Stimulated activated CD8-positive, alpha-beta memory T cell treated with anti-CD3 and anti-CD28 coated beads, Interleukin-7, amount 100 ng/mL, for 24 hours (primary cell): ENCODE data around the gene FAM20A.

Source experiments
- DNase-seq: peaks from one replicate; pipeline ENCODE4 v3.0.0-alpha.2; 2020; ENCODE audit warnings: low read depth

Gene FAM20A

DNA sequence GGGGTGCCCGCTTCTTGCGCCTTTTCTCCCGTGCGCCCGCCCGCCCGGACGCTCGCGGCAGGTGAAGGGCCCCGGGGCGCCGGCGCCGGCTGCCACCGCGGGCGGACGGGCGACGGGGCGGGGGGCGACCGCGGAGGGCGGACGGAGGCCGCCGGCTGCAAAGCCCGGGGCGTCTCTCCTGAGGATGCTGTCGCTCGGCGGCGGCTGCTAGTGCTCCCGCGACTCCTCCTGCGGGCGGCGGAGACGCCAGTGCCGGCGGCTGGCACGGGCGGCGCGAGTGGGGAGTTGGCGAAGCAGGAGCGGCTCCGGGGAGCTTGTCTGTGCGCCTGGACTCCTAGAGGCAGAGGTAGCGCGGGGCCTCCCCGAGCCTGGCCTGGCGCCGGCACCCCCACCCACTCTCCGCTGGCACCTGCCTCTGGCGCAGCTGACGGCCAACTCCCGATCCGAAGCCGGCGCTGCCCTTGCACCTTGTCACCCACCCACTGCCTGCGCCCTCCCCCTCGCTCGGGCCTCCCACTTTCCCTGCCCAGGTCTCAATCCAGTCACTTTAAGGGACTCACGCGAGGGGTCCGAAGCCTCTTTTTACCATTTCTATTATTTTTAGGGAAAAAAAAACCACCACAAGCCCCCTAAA is at the start of gene FAM20A:
FAM20A (minus strand) TSS at position 437 of the 634 bp plus-strand sequence. CDS start 701 bp downstream, outside the sequence.
- DNase-seq = no peak

- no peak for DNase-seq
These were observed 48.2 kb upstream of the FAM20A start for GRCh38 chr17:68649324-68649723.

GRCh38 chr17:68646626-68647526 is 45.7 kb upstream of the FAM20A start:
- DNase-seq = no peak

DNA sequence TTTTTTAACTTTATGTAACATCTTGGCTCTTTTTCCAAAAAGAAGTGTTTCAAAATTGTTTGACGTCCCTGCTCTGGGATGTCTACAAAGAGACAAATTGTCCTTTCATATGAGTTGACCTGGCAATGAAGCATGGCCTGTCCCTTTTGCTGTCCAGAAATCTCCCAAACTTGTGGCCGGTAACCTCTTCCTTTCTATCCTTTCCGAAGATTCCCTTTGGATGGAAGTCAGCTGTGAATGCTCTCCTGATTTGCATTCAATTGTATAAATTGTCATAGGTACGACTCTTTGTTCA is 40.9 kb upstream of the FAM20A start:
- no peak for DNase-seq

DNA sequence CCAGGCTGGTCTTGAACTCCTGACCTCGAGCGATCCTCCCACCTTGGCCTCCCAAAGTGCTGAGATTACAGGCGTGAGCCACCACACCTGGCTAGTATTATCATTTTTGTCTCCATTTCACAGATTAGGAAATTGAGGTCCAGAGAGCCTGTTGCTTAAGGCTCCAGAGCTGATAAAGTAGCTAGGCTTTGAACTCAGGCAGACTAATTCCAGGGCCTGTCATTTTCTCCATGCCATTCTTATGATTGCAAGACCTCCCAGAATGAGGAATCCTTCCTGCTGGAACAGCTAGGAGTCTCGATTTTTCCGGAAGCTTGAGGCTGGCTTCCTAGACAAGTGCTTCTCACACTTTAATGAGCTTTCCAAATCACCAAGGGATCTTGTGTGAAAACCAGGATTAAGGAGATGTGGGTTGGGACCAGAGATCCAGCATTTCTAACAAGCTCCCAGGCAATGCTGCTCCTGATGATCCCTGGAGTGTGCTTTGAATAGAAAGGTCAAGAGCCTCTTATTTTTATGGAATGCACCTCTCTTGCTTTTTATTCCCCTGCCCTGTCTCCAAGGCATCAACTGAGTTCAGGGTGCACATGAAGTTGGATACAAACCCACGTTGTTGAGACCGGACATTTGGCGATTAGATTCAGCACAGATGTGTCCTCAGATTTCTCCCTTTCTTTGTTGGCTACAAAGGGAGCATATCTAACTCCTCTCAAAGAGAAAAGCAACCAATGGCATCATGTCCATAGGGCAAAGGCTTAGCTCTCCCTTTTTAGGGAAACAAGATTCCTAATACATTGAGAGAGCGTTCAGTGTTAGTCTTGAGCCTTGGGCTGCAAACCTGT is 40.3 kb upstream of the FAM20A start:
- no peak for DNase-seq

DNA sequence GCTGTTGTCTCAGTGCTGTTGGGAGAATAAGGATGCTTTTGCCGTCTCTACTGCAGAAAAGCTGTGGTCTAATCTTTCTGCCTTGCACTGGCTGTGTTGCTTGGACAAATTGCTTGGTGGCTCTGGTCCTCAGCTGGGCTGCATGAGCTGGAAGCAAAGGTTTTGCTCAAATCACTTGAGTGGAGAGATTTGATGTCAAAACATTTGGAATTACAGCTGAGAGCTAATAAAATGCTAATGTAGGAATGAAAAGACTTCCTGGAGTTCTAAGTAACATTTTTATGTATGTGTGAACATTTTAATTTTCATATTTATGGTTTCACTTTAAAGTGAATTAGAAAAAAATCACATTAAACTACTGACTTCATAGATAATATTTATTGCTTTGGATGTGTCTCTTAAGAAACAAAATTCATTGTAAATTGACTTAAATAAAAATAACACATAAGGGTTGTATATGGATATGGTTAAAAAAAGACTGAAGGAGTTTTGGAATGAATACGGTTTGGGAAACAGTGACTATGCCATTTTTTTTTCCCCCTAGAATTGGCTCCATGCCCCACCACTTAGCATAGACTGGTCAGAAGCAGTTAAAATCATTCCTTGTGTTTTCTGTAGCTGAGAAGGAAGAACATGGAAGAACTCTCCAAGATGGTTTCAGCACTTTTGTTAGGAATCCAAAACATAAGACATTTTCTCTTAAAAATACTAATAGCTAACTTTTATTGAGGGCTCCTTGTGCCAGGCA is 39.2 kb upstream of the FAM20A start:
- no peak for DNase-seq

DNA sequence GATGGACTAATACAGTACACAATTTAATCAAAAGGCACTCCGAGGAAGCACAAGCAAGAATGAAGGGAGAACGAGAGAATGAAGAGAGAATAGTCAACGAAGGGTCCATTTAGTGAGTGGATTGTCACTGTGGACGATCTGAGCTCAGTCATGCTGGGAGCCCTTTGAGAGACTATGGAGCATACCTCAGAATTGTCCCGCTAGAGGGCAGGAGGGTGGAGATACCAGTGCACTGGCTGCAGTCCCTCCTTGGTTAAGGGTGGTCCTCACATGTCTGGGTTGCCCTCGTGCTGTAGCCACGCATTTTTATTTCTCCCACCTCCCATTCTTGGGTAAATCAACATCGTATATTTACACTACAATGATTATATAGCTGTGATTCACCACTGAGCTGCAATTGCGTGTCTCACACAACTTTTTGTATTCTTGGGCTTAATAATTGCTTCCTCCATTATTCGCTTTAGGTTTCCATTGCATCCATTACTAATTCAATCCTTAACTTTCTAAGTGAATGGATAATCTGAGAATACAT is 33.2 kb upstream of the FAM20A start:
- DNase-seq = no peak

DNA sequence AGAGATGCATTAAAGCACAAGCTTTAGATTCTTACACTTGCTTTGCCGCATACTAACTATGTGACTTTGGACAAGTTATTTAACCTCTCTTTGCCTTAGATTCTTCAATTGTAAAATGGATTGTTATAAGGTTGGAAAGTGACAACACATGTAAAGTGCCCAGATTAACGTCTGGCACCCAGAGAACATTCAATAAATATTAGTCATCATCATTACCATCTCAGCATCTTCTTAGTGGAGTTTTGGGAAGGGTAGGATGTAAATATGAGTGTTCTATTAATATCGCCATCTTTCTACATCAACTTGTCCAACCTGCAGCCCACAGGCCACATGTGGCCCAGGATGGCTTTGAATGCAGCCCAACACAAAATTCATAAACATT is 27.4 kb upstream of the FAM20A start:
- DNase-seq = no peak

DNA sequence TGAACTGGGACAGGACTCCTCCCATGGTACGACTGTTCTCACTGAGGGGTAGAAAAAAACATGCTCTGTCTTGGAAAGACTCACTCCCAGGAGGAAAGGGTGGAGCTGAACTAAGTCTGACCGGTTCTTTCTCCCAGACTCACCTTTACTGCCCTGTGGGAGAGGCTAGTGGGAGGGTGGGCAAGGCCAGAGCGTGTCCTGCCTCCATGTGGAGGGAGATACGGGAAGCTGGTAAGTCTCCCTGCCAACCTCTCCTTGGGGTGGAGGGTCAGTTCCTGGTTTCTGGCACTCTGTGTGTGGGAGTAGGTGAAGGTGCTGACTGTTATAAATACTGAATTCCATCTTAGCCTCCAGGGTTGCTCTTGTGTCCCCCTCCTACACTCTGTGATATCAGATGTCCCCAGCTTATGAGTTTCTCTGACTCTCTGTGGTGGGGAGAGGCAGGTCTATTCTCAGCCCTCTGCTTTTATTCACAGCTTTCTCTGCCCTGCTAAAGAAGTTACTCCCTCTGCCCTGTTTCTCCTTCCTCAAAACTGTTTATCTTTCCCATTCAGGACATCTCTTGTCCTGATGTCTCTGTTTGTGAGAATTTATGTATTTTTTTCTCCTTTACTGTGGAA is 26.9 kb upstream of the FAM20A start:
- DNase-seq = no peak

DNA sequence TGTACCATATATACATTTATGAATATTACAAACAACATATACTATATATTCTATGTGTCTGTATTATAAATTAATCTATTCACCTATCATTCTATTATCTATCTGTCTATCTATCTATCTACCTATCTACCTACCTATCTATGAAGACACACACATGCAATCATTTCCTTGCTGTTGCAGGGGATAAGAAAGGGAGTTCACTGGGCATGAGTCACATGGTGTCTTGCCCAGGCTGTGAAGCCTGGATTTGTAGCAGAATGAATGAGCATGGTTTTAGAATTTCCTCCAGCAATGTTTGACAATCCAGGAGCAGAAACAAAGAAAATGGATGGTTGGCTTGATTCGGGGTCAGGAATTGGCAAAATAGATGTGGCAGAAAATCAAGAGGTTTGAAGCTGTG is 23.2 kb upstream of the FAM20A start:
- DNase-seq = no peak

- DNase-seq = no peak
These were observed 22.6 kb upstream of the FAM20A start for GRCh38 chr17:68623811-68624210.

- DNase-seq = no peak
These were observed 21.3 kb upstream of the FAM20A start for GRCh38 chr17:68622423-68622822.

DNA sequence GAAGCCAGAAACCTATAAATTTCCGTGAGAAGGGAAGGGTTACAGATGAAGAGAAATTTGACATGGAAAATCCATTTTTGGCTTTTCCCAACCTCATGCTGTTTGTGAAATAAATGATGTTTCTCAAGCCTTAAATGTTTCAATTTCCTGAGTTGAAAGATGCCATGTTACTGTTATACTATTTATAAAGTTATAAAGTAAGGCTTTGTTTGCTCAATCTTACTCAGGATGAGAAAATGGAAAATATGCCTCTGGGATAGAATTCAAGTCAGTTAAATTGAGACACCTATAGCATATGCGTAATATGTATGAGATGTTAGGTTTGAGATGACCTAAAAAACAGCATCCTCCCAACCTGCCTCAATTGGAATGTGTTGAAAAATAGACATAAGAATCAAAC is 19.9 kb upstream of the FAM20A start:
- no peak for DNase-seq

DNA sequence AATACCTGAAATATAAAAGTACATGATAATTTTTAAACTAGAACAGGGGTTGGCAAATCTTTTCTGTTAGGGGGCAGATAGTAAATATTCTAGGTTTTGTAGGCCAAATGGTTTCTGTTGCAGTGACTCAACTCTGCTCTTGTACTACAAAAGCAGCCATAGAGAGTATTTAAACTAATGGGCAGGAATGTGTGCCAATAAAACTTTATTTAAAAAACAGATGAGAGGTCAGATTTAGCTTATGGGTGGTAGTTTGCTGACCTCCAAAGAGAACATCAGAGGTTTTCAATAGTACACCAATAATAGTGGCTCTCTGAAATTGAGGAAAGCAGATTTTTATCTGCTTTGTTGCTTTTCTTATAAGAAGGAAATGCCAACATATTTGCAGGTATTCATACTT is 15.2 kb upstream of the FAM20A start:
- no peak for DNase-seq

DNA sequence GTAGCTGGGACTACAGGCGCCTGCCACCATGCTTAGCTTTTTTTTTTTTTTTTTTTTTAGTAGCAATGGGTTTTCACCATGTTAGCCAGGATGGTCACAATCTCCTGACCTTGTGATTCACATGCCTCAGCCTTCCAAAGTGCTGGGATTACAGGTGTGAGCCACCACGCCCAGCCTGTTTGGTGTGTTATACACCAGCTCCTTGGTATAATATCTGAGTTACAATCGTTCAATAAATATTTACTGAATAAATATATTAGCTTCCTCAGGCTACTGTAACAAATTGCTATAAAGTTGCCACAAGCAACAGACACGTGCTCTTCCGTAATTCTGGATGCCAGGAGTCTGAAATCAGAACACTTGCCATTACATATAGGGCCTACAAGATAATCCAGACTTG is 13.6 kb upstream of the FAM20A start:
- no peak for DNase-seq

DNA sequence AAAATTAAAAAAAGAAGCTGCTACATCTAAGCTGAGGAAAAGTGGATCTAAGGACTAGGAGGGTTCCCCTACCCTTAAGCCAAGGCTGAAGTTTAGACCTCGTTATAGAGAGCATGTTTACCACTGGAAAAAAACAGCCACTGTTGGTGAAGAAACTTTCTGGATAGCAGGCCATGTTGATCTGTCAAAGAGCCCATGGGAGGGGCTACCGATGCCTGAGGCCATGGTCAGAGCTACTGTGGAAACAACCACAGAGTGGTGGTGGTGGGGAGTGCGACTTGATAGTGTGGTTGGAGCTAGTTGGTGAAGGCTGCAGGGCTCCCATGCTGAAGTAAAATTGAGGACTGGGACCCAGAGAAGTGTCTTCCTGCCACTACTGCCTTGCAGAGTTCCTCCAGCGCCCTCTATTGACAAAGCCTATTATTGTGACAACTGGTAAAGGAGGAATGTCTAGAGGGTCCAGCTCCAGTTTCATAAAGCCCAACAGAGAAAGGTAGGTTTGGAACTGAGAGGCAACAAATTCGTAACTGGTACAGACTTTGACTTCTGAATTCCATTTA is 12.7 kb upstream of the FAM20A start:
- DNase-seq = no peak

DNA sequence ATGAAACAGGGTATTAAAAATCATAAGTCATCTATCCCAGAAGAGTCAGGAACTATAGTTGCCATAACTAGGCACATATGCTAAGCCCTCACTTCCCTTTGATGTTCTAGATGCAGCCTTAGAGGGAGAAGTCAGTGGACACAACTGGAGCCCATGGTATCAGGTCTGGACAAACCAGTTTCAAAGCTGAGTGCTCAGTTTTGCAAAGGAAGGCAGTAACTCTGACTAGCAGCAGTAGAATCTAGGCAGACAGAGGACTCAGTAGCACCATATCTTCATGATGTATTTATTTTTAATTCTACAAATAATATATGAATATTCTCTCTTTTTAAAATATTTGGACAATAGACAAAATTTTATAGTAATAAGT is 11.7 kb upstream of the FAM20A start:
- DNase-seq = no peak

DNA sequence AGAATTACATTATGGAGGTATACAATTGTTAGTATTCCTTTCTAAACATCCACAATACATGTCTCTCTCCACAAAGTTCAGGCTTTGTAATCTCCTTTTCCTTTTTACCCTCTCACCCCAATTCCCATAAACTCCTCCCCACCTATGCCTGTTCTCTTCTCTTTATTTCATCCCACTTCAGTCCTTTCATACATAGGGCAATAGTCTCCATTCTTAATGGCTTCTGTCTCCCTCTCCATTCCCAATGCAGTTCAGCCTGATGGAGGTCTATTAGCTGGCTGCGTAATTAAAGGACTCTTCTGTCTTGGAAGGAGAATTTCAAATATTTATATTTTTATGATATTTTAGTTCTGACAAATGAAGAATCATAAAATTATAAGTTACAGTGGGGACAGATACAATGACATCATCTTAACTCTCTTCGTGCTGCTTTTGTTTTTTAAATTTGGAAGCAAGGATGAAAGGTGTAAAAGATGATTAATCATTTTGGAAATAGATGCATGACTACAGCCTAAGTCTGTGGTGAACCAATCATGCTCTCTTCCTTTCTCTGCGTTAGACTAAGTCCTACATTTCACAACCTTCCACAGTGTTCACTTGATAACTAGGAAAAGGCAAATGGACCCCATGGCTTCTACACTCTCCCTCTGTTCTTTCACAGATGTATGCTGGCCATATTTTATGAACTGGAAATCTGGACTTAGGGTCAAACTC is 11.2 kb upstream of the FAM20A start:
- DNase-seq = no peak

DNA sequence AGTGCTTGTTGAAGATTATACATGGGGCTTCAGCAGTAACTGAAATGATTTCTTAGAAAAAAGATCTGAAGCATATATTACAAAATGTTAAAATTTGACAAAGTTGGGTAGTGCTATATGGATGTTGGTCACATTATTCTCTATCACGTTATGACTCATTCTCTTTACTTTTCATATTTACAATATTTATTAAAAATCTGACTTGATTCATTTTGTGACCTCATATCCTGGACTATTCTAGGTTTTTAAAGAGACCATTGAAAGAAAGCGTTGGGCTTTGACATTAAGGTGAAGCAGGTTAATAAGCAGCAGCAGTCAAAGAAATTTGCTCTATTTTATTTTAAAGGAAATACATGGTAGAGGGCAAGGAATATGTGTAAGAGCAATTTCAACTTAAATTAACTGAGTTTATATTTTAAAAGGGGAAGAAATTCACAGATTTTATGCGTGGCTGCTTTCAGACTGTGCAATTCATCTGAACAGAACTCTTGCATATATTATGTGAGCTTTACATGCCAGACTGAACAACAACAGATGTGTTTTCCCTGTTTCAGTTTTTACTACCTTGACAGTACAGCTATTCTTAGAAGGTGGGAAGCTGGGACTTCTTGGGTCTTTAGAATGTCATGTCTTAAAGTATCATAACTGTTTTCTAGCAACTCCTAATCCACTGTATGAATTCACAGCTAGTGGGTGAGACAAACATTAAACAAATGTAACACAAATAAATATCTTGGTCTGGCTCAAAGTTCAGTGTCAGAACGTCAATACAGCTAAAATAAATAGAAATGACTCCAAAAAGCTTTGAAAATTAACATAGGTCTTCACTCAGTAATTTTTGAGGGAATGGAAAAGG is 10.4 kb upstream of the FAM20A start:
- DNase-seq = no peak

DNA sequence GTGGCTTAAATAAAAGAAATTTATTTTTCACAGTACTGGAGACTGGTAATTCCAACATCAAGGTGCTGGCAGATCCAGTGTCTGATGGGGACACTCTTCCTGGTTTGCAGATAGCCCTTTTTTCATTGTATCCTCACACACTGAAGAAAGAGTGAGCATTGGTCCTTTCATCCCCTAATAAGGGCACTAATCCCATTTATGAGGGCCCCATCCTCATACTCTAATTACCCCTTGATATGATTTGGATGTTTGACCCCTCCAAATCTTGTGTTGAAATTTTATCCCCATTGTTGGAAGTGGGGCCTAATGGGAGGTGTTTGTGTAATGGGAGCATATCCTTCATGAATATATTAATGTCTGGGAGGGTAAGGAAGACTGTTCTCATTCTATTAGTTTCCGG is 9.4 kb upstream of the FAM20A start:
- DNase-seq = no peak
